Right cardiac atrium (tissue), 5 donors: ENCODE measurements around the gene DOCK4. TPM values are rescaled to one million over a fixed set of nuclear protein-coding genes. Genes with fewer than 3 reads are reported as not detected.

Experiments used
- ATAC-seq, 2 donors: fragments of 200-7000 bp; cut with Tn5 transposase; one replicate each; pipeline versions ENCODE4 v1.8.0 to v1.9.1; 2020; ENCODE audit warnings: moderate library complexity in 2 of 2, mild to moderate bottlenecking in 1 of 2
- DNase-seq, 3 donors: peaks; one replicate each; pipeline ENCODE4 v3.0.0-alpha.2; 2020
- H3K27ac ChIP-seq: one replicate; pipeline ENCODE4 v1.5.1; 2013; ENCODE audit warnings: mild to moderate bottlenecking, low read length, control low read depth, moderate library complexity
- H3K27me3 ChIP-seq: one replicate; pipeline ENCODE4 v1.6.1; 2013; ENCODE audit not compliant: control insufficient read depth, insufficient read depth
- H3K4me1 ChIP-seq: one replicate; pipeline ENCODE4 v1.6.1; 2013; ENCODE audit warnings: low read length; ENCODE audit not compliant: control insufficient read depth, insufficient read depth
- H3K4me3 ChIP-seq: one replicate; pipeline ENCODE4 v1.5.1; 2013; ENCODE audit warnings: low read length, control low read depth
- H3K9me3 ChIP-seq: one replicate; pipeline ENCODE4 v1.6.1; 2013; ENCODE audit warnings: low read length; ENCODE audit not compliant: control insufficient read depth
- WGBS: extraction: QIAGEN DNeasy Blood & Tissue Kit; methylation state at CpG from one replicate; pipeline ENCODE4 v1.1.7; 2013; 5-methylcytosine and 5-hydroxymethylcytosine counted together
- intact Hi-C, 4 donors: fragments of 100-400 bp; cut with DNase I; formaldehyde crosslinking; loops; one replicate each; pipeline versions ENCODE4 v1.11.0 to v1.14.0; 2022 to 2023
- polyA plus RNA-seq: library from polyadenylated mRNA; stranded (reverse); fragments of 200-250 nt; gene quantifications from one replicate; pipeline ENCODE4 v1.2.3, GENCODE V29; 2013
- total RNA-seq, 4 donors: library from RNA; stranded (reverse); fragmentation: NEBNext Ultra II Directional; extraction: Animal tissue kit (Norgen Biotek cat#: 25700); gene quantifications; one replicate each; pipeline ENCODE4 v1.2.1, GENCODE V29; 2021
- donor health status: healthy with polysubstance abuse.
- donor health status: DM: no; HTN: yes; CAD: no.
- donor health status: DM: no; HTN: no; CAD: no.
- donor health status: DM: no; HTN: yes; CAD: no; lungs with severe emphysema.
- donor health status: DM: yes; HTN: yes; CAD: no.

DOCK4 gene
- total and polyA plus RNA-seq, 5 donors, result 5.7 to 19.9 (median 15.7) TPM

GRCh38 chr7:111953611-111954010 lies 252.6 kb downstream of the DOCK4 start:
- WGBS, result 0% methylated on average over 1 of the region's 1 CpG
- ATAC-seq (peak; percentile 60 to 78), DNase-seq (no peak)
- intact Hi-C loops, result loop anchor here in 2 of 4 donors (10.0 kb wide), 2 partner anchors 251 to 461 kb away; partner anchors contain the start of genes DOCK4 (in 1 of the 2) and ZNF277 (in 1 of the 2)
- Histone ChIP-seq H3K9me3 (no peaks in the 10 kb centered on the region), H3K27me3 (no peaks in the 10 kb centered on the region), H3K4me3 (no peak overlapping the region), H3K4me1 (peaks cover 3% of the 10 kb centered on the region), H3K27ac (no peak overlapping the region)

- no peak overlapping the region for H3K4me3 ChIP-seq
- ATAC-seq (no peak), DNase-seq (no peak)
- peaks cover 3% of the 10 kb centered on the region for H3K4me1 ChIP-seq
- intact Hi-C loops, result loop anchor here in 2 of 4 donors (10.0 kb wide), 2 partner anchors 252 to 462 kb away; partner anchors contain the start of genes DOCK4 (in 1 of the 2) and ZNF277 (in 1 of the 2)
- no peak overlapping the region for H3K27ac ChIP-seq
- 83% methylated on average over 4 of the region's 4 CpGs for WGBS
- H3K9me3 ChIP-seq, result no peaks in the 10 kb centered on the region
- H3K27me3 ChIP-seq, result no peaks in the 10 kb centered on the region
These were observed 253.4 kb downstream of the DOCK4 start for GRCh38 chr7:111952783-111953182.

GRCh38 chr7:111951052-111951451 lies 255.1 kb downstream of the DOCK4 start:
- H3K27me3 ChIP-seq, result no peaks in the 10 kb centered on the region
- H3K4me3 ChIP-seq, result no peak overlapping the region
- intact Hi-C loops, result loop anchor here in 2 of 4 donors (10.0 kb wide), 2 partner anchors 254 to 464 kb away; partner anchors contain the start of genes DOCK4 (in 1 of the 2) and ZNF277 (in 1 of the 2)
- no peaks in the 10 kb centered on the region for H3K9me3 ChIP-seq
- DNase-seq (no peak), ATAC-seq (no peak)
- H3K4me1 ChIP-seq, result peaks cover 3% of the 10 kb centered on the region
- no peak overlapping the region for H3K27ac ChIP-seq

- WGBS, result 98% methylated on average over 5 of the region's 5 CpGs
- ATAC-seq (no peak), DNase-seq (no peak)
- intact Hi-C loops, result no loop called here
- Histone ChIP-seq H3K4me3 (no peak overlapping the region), H3K9me3 (no peaks in the 10 kb centered on the region), H3K4me1 (no peaks in the 10 kb centered on the region), H3K27ac (no peak overlapping the region), H3K27me3 (no peaks in the 10 kb centered on the region)
These were observed 263.6 kb downstream of the DOCK4 start for GRCh38 chr7:111942450-111943081.

GRCh38 chr7:111937163-111937562 lies 269.0 kb downstream of the DOCK4 start:
- 98% methylated on average over 1 of the region's 1 CpG for WGBS
- intact Hi-C loops, result no loop called here

GRCh38 chr7:111933609-111934008 lies 272.6 kb downstream of the DOCK4 start:
- intact Hi-C loops, result no loop called here
- Histone ChIP-seq H3K27ac (no peak overlapping the region), H3K4me1 (peaks cover 3% of the 10 kb centered on the region), H3K27me3 (no peaks in the 10 kb centered on the region), H3K4me3 (no peak overlapping the region), H3K9me3 (no peaks in the 10 kb centered on the region)
- WGBS, result 92% methylated on average over 4 of the region's 4 CpGs
- ATAC-seq (no peak), DNase-seq (no peak)

More at GRCh38 chr7:111937163-111937562, 269.0 kb downstream of the DOCK4 start:
- H3K27ac ChIP-seq, result no peak overlapping the region
- no peak for DNase-seq
- ATAC-seq, result no peak
- no peaks in the 10 kb centered on the region for H3K9me3 ChIP-seq
- H3K4me3 ChIP-seq, result no peak overlapping the region
- H3K4me1 ChIP-seq, result no peaks in the 10 kb centered on the region
- H3K27me3 ChIP-seq, result no peaks in the 10 kb centered on the region

- DNase-seq (no peak), ATAC-seq (no peak)
- intact Hi-C loops, result no loop called here
- Histone ChIP-seq H3K27me3 (no peaks in the 10 kb centered on the region), H3K4me3 (no peak overlapping the region), H3K4me1 (peaks cover 3% of the 10 kb centered on the region), H3K27ac (no peak overlapping the region), H3K9me3 (no peaks in the 10 kb centered on the region)
- 83% methylated on average over 1 of the region's 1 CpG for WGBS
These were observed 274.2 kb downstream of the DOCK4 start for GRCh38 chr7:111931958-111932357.

- Histone ChIP-seq H3K27me3 (no peaks in the 10 kb centered on the region), H3K4me3 (no peak overlapping the region), H3K4me1 (peaks cover 3% of the 10 kb centered on the region), H3K27ac (peak overlapping the region; percentile 14), H3K9me3 (no peaks in the 10 kb centered on the region)
- intact Hi-C loops, result no loop called here
- ATAC-seq (peak; percentile 33 to 94), DNase-seq (no peak)
- WGBS, result 78% methylated on average over 3 of the region's 3 CpGs
These were observed 275.1 kb downstream of the DOCK4 start for GRCh38 chr7:111931016-111931517.

- DNase-seq (no peak), ATAC-seq (no peak)
- no peak overlapping the region for H3K4me3 ChIP-seq
- intact Hi-C loops, result no loop called here
- peaks cover 3% of the 10 kb centered on the region for H3K4me1 ChIP-seq
- H3K27ac ChIP-seq, result no peak overlapping the region
- no peaks in the 10 kb centered on the region for H3K9me3 ChIP-seq
- H3K27me3 ChIP-seq, result no peaks in the 10 kb centered on the region
These were observed 276.9 kb downstream of the DOCK4 start for GRCh38 chr7:111929264-111929663.

GRCh38 chr7:111927353-111928019 lies 278.7 kb downstream of the DOCK4 start:
- DNase-seq (no peak), ATAC-seq (no peak)
- Histone ChIP-seq H3K9me3 (no peaks in the 10 kb centered on the region), H3K4me3 (no peak overlapping the region), H3K27ac (no peak overlapping the region), H3K4me1 (peaks cover 3% of the 10 kb centered on the region), H3K27me3 (no peaks in the 10 kb centered on the region)
- intact Hi-C loops, result no loop called here
- 93% methylated on average over 4 of the region's 4 CpGs for WGBS

- Histone ChIP-seq H3K4me3 (no peak overlapping the region), H3K27me3 (no peaks in the 10 kb centered on the region), H3K4me1 (no peaks in the 10 kb centered on the region), H3K27ac (no peak overlapping the region), H3K9me3 (no peaks in the 10 kb centered on the region)
- DNase-seq (no peak), ATAC-seq (no peak)
- 89% methylated on average over 1 of the region's 1 CpG for WGBS
- intact Hi-C loops, result no loop called here
These were observed 285.9 kb downstream of the DOCK4 start for GRCh38 chr7:111920329-111920728.
